Liver (tissue), 9 donors: ENCODE results near the gene PLA2G6. TPM values are rescaled to one million over a fixed set of nuclear protein-coding genes. Genes with fewer than 3 reads are reported as not detected.

Experiments
- DNase-seq: peaks from one replicate; pipeline ENCODE4 v3.0.0-alpha.2; 2017; ENCODE audit warnings: low spot score
- H3K27ac ChIP-seq, 2 donors: one replicate each; pipeline ENCODE4 v1.7.0; 2013; ENCODE audit warnings: inconsistent platforms in 2 of 2, low read length in 2 of 2, control low read depth in 1 of 2, low read depth in 1 of 2, mild to moderate bottlenecking in 1 of 2
- H3K27me3 ChIP-seq, 4 donors: one replicate each; pipeline versions ENCODE4 v1.6.1 to v1.7.0; 2013; ENCODE audit warnings: low read length in 3 of 4, inconsistent platforms in 1 of 4, mild to moderate bottlenecking in 1 of 4, moderate library complexity in 1 of 4; ENCODE audit not compliant: control insufficient read depth in 4 of 4, insufficient read depth in 4 of 4
- H3K36me3 ChIP-seq, 4 donors: one replicate each; pipeline versions ENCODE4 v1.6.1 to v1.7.0; 2013; ENCODE audit warnings: low read length in 3 of 4, mild to moderate bottlenecking in 3 of 4, low read depth in 1 of 4, moderate library complexity in 1 of 4; ENCODE audit not compliant: control insufficient read depth in 4 of 4, insufficient read depth in 3 of 4
- H3K4me1 ChIP-seq, 4 donors: one replicate each; pipeline versions ENCODE4 v1.6.1 to v1.7.0; 2013; ENCODE audit warnings: low read length in 3 of 4, mild to moderate bottlenecking in 3 of 4, moderate library complexity in 1 of 4; ENCODE audit not compliant: control insufficient read depth in 4 of 4, insufficient read depth in 4 of 4
- H3K4me3 ChIP-seq, 3 donors: one replicate each; pipeline versions ENCODE4 v1.6.1 to v1.7.0; 2013; ENCODE audit warnings: low read length in 3 of 3, control low read depth in 1 of 3, low read depth in 1 of 3, mild to moderate bottlenecking in 1 of 3
- H3K9ac ChIP-seq, 2 donors: one replicate each; pipeline ENCODE4 v1.7.0; 2013; ENCODE audit warnings: low read length in 2 of 2, mild to moderate bottlenecking in 2 of 2, moderate library complexity in 2 of 2, control low read depth in 1 of 2, low read depth in 1 of 2
- H3K9me3 ChIP-seq, 4 donors: one replicate each; pipeline versions ENCODE4 v1.6.1 to v1.7.0; 2013; ENCODE audit warnings: low read length in 3 of 4; ENCODE audit not compliant: control insufficient read depth in 4 of 4
- ATF3 ChIP-seq: IDR thresholded peaks from 2 replicates; pipeline ENCODE4 v1.6.1; 2016; ENCODE audit warnings: antibody characterized with exemption
- CTCF ChIP-seq: fragments of 150-350 bp; IDR thresholded peaks from 2 replicates; pipeline ENCODE4 v1.5.1; 2017; ENCODE audit warnings: improper control_type of control experiment, low read depth, low read length; ENCODE audit not compliant: missing input control
- EGR1 ChIP-seq, 2 donors: IDR thresholded peaks; 2 replicates each; pipeline ENCODE4 v1.6.1; 2016 to 2018; ENCODE audit warnings: antibody characterized with exemption in 2 of 2, low read depth in 2 of 2
- FOXA1 ChIP-seq: IDR thresholded peaks from 2 replicates; pipeline ENCODE4 v1.6.1; 2016; ENCODE audit warnings: antibody characterized with exemption
- FOXA2 ChIP-seq: IDR thresholded peaks from 2 replicates; pipeline ENCODE4 v1.6.1; 2016; ENCODE audit warnings: antibody characterized with exemption
- GABPA ChIP-seq, 2 donors: IDR thresholded peaks in 1 of 2; conservative IDR thresholded peaks in 1 of 2; 2 replicates each; pipeline ENCODE4 v1.6.1; 2016; ENCODE audit warnings: antibody characterized with exemption in 2 of 2, mild to moderate bottlenecking in 1 of 2, moderate library complexity in 1 of 2
- HNF4A ChIP-seq, 2 donors: conservative IDR thresholded peaks; 2 replicates each; pipeline ENCODE4 v1.6.1; 2016; ENCODE audit warnings: antibody characterized with exemption in 2 of 2, mild to moderate bottlenecking in 2 of 2
- HNF4G ChIP-seq: IDR thresholded peaks from 2 replicates; pipeline ENCODE4 v1.6.1; 2016; ENCODE audit warnings: antibody characterized with exemption
- JUND ChIP-seq, 2 donors: IDR thresholded peaks; 2 replicates each; pipeline ENCODE4 v1.6.1; 2016; ENCODE audit warnings: antibody characterized with exemption in 2 of 2
- MAX ChIP-seq: IDR thresholded peaks from 2 replicates; pipeline ENCODE4 v1.6.1; 2016; ENCODE audit warnings: antibody characterized with exemption
- NR2F2 ChIP-seq: IDR thresholded peaks from 2 replicates; pipeline ENCODE4 v1.6.1; 2016; ENCODE audit warnings: antibody characterized with exemption
- RAD21 ChIP-seq, 2 donors: IDR thresholded peaks; 2 replicates each; pipeline ENCODE4 v1.6.1; 2016; ENCODE audit warnings: antibody characterized with exemption in 2 of 2, mild to moderate bottlenecking in 2 of 2
- REST ChIP-seq: IDR thresholded peaks from 2 replicates; pipeline ENCODE4 v1.6.1; 2016; ENCODE audit warnings: antibody characterized with exemption, mild to moderate bottlenecking
- RXRA ChIP-seq, 2 donors: IDR thresholded peaks; 2 replicates each; pipeline ENCODE4 v1.6.1; 2017 to 2018; ENCODE audit warnings: antibody characterized with exemption in 2 of 2, mild to moderate bottlenecking in 1 of 2
- SP1 ChIP-seq: IDR thresholded peaks from 2 replicates; pipeline ENCODE4 v1.6.1; 2018; ENCODE audit warnings: antibody characterized with exemption, mild to moderate bottlenecking
- TAF1 ChIP-seq: conservative IDR thresholded peaks from 2 replicates; pipeline ENCODE4 v1.6.1; 2016; ENCODE audit warnings: antibody characterized with exemption, mild to moderate bottlenecking
- YY1 ChIP-seq: IDR thresholded peaks from 2 replicates; pipeline ENCODE4 v1.6.1; 2016; ENCODE audit warnings: antibody characterized with exemption, mild to moderate bottlenecking
- ZBTB33 ChIP-seq: IDR thresholded peaks from 2 replicates; pipeline ENCODE4 v1.6.1; 2016; ENCODE audit warnings: antibody characterized with exemption
- WGBS: extraction: QIAGEN DNeasy Blood & Tissue Kit; methylation state at CpG from one replicate; pipeline ENCODE4 v1.1.7; 2013; 5-methylcytosine and 5-hydroxymethylcytosine counted together
- polyA plus RNA-seq, 2 donors: library from polyadenylated mRNA; stranded (reverse) in 1 of 2; unstranded in 1 of 2; fragments of 200-250 nt in 1 of 2; fragments of >200 nt in 1 of 2; fragmentation: Nextera tagmentation in 1 of 2; extraction: Ambion mirVana in 1 of 2; gene quantifications; one replicate each; pipeline versions ENCODE4 v1.2.1 to v1.2.3, GENCODE V29; 2013 to 2015
- total RNA-seq, 2 donors: library from RNA; depleted of rRNA; stranded (reverse); fragments of >200 nt; gene quantifications; one replicate each; pipeline ENCODE4 v1.2.3, GENCODE V29; 2014
- donor health status: healthy.
- donor health status: healthy.
- donor health status: healthy.
- donor health status: healthy.
- donor health status: healthy.

The PLA2G6 gene
- total and polyA plus RNA-seq, 4 donors: 5.7 to 9.0 (median 7.2) TPM

GRCh38 chr22:38215156-38216038 lies 33.8 kb upstream of the PLA2G6 start:
- Histone ChIP-seq H3K27ac (peak overlapping the region in 1 of 2 donors; percentile 19), H3K9me3 (no peaks in the 10 kb centered on the region), H3K4me1 (peaks cover 11 to 29% (median 20%) of the 10 kb centered on the region in 4 donors), H3K36me3 (no peaks in the 10 kb centered on the region), H3K27me3 (no peaks in the 10 kb centered on the region), H3K4me3 (no peak overlapping the region), H3K9ac (no peak overlapping the region)
- no peak for DNase-seq
- WGBS: 85% methylated on average over 11 of the region's 11 CpGs
- TF ChIP-seq ZBTB33: no peak
- TF ChIP-seq FOXA2: no peak
- TF ChIP-seq MAX: no peak
- TF ChIP-seq FOXA1: no peak
- TF ChIP-seq HNF4A (conservative IDR thresholded peaks at IDR 0.05): no peak
- no peak for TF ChIP-seq GABPA (IDR thresholded peaks at IDR 0.05 in 1 of 2, conservative IDR thresholded peaks at IDR 0.05 in 1 of 2)
- no peak for TF ChIP-seq NR2F2
- TF ChIP-seq RAD21 (IDR thresholded peaks at IDR 0.05): no peak
- no peak for TF ChIP-seq TAF1
- no peak for TF ChIP-seq ATF3
- TF ChIP-seq RXRA (IDR thresholded peaks at IDR 0.05): no peak
- TF ChIP-seq EGR1 (IDR thresholded peaks at IDR 0.05; ENCODE audit: low read depth in 2 of 2): no peak
- no peak for TF ChIP-seq SP1
- no peak for TF ChIP-seq JUND (IDR thresholded peaks at IDR 0.05)
- no peak for TF ChIP-seq YY1
- no peak for TF ChIP-seq HNF4G
- TF ChIP-seq CTCF: no peak
- no peak for TF ChIP-seq REST
